Measurements from ENCODE around the gene RFNG. TPM values are rescaled to one million over a fixed set of nuclear protein-coding genes. Genes with fewer than 3 reads are reported as not detected.

RFNG gene
- total and polyA plus RNA-seq, 2 donors from 2014 or later: 29.8 to 47.3 TPM

DNA sequence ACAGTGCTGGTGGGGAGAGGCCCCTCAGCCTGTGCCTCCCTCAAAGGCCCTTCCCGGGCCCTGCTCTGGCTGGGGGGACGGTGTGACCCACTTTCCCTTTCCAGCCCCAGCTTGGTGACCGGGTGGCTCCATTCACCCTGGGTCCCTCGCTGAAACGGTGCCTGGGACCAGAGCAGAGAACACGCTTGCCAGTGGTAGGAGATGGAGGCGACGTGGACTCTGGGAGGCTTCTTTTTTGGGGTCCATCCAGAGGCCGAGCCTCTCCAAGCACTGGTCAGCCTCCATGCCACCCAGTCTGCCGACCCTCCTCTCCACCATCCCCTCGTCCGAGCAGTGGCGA, 36.7 kb downstream of the RFNG start:
- TF ChIP-seq, protein P1, sequence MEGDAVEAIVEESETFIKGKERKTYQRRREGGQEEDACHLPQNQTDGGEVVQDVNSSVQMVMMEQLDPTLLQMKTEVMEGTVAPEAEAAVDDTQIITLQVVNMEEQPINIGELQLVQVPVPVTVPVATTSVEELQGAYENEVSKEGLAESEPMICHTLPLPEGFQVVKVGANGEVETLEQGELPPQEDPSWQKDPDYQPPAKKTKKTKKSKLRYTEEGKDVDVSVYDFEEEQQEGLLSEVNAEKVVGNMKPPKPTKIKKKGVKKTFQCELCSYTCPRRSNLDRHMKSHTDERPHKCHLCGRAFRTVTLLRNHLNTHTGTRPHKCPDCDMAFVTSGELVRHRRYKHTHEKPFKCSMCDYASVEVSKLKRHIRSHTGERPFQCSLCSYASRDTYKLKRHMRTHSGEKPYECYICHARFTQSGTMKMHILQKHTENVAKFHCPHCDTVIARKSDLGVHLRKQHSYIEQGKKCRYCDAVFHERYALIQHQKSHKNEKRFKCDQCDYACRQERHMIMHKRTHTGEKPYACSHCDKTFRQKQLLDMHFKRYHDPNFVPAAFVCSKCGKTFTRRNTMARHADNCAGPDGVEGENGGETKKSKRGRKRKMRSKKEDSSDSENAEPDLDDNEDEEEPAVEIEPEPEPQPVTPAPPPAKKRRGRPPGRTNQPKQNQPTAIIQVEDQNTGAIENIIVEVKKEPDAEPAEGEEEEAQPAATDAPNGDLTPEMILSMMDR (IDR thresholded peaks at IDR 0.05; ENCODE audit: borderline replicate concordance, extremely low read depth, insufficient read depth): no peak
- H3K27ac ChIP-seq (ENCODE audit: low read depth in 2 of 2, low read length in 2 of 2): no peak overlapping the region
- no peaks in the 10 kb centered on the region for H3K9me3 ChIP-seq (ENCODE audit: control insufficient read depth in 2 of 3, insufficient read depth in 1 of 3, low read length in 3 of 3)
- FAIRE-seq (no peak), DNase-seq (no peak)
- intact Hi-C loops (cut with DNase I): loop anchor here (10.0 kb wide), 1 partner anchor 50 kb away; the partner anchor contains the start of gene NOTUM
- no peaks in the 10 kb centered on the region for H3K36me3 ChIP-seq (ENCODE audit: control insufficient read depth in 2 of 3, insufficient read depth in 3 of 3, low read length in 3 of 3)
- no peak overlapping the region for H3K4me3 ChIP-seq (ENCODE audit: low read length in 3 of 3)
- H3K9ac ChIP-seq (ENCODE audit: low read length in 3 of 3): no peak overlapping the region
- no peaks in the 10 kb centered on the region for H3K4me1 ChIP-seq (ENCODE audit: control insufficient read depth in 2 of 3, insufficient read depth in 2 of 3, low read depth in 1 of 3, low read length in 3 of 3)
- no peaks in the 10 kb centered on the region for H3K27me3 ChIP-seq (ENCODE audit: control insufficient read depth, insufficient read depth, low read length)

DNA sequence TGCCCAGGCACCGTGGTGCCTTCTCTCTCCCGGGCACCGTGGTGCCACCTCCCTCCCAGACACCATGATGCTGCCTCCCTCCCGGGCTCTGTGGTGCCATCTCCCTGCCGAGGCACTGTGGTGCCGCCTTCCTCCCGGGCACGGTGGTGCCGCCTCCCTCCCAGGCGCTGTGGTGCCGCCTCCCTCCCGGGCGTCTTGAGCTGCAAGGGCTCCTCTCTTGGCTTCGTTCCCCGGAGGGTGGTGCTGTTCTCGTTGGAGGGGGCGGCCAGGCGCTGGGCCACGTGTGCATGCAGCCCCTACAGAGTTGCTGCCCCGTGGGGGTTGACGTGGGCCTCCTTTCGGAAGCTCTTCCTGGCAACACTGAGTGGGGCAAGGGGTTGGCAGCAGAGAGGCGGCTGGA, 37.2 kb downstream of the RFNG start:
- intact Hi-C loops (cut with DNase I): loop anchor here (10.0 kb wide), 1 partner anchor 50 kb away; the partner anchor contains the start of gene NOTUM
- Histone ChIP-seq H3K9me3 (ENCODE audit: control insufficient read depth in 2 of 3, insufficient read depth in 1 of 3, low read length in 3 of 3) (no peaks in the 10 kb centered on the region), H3K36me3 (ENCODE audit: control insufficient read depth in 2 of 3, insufficient read depth in 3 of 3, low read length in 3 of 3) (no peaks in the 10 kb centered on the region), H3K9ac (ENCODE audit: low read length in 3 of 3) (no peak overlapping the region), H3K27ac (ENCODE audit: low read depth in 2 of 2, low read length in 2 of 2) (no peak overlapping the region), H3K4me1 (ENCODE audit: control insufficient read depth in 2 of 3, insufficient read depth in 2 of 3, low read depth in 1 of 3, low read length in 3 of 3) (no peaks in the 10 kb centered on the region), H3K4me3 (ENCODE audit: low read length in 3 of 3) (no peak overlapping the region), H3K27me3 (ENCODE audit: control insufficient read depth, insufficient read depth, low read length) (no peaks in the 10 kb centered on the region)
- TF ChIP-seq, protein P1 (IDR thresholded peaks at IDR 0.05; ENCODE audit: borderline replicate concordance, extremely low read depth, insufficient read depth): no peak
- no peak for DNase-seq
- FAIRE-seq: no peak

DNA sequence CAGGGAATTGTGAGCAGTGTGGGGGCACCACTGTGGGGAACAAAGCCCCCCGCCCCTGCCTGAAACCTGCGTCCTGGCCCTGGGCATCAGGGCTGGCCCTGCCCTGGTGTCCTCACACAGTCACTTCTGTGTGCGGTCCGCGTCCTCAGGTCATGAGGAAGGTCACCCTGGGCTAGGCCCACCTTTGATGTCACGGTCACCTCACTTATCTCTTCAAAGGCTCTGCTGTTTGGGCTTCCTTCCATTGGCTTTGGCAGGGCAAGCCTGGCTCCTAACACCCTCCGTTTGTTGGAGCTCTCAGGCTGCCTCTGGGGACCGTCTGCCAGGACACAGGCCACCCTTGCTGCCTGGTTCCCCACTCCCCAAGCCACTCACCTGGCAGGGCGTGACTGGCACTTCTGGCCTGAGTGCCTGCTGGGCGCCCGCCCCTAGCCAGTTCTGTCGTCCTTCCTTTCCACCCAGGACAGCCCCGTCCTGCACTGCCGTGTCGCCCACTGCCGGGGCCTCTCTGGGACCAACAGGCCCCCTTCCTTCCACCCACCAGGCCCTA, 37.8 kb downstream of the RFNG start:
- Histone ChIP-seq H3K36me3 (ENCODE audit: control insufficient read depth in 2 of 3, insufficient read depth in 3 of 3, low read length in 3 of 3) (no peaks in the 10 kb centered on the region), H3K9me3 (ENCODE audit: control insufficient read depth in 2 of 3, insufficient read depth in 1 of 3, low read length in 3 of 3) (no peaks in the 10 kb centered on the region), H3K27ac (ENCODE audit: low read depth in 2 of 2, low read length in 2 of 2) (no peak overlapping the region), H3K4me1 (ENCODE audit: control insufficient read depth in 2 of 3, insufficient read depth in 2 of 3, low read depth in 1 of 3, low read length in 3 of 3) (no peaks in the 10 kb centered on the region), H3K4me3 (ENCODE audit: low read length in 3 of 3) (no peak overlapping the region), H3K9ac (ENCODE audit: low read length in 3 of 3) (no peak overlapping the region), H3K27me3 (ENCODE audit: control insufficient read depth, insufficient read depth, low read length) (no peaks in the 10 kb centered on the region)
- DNase-seq (no peak), FAIRE-seq (no peak)
- TF ChIP-seq, protein P1 (IDR thresholded peaks at IDR 0.05; ENCODE audit: borderline replicate concordance, extremely low read depth, insufficient read depth): no peak
- intact Hi-C loops (cut with DNase I): loop anchor here (10.0 kb wide), 1 partner anchor 49 kb away; the partner anchor contains the start of gene NOTUM

DNA sequence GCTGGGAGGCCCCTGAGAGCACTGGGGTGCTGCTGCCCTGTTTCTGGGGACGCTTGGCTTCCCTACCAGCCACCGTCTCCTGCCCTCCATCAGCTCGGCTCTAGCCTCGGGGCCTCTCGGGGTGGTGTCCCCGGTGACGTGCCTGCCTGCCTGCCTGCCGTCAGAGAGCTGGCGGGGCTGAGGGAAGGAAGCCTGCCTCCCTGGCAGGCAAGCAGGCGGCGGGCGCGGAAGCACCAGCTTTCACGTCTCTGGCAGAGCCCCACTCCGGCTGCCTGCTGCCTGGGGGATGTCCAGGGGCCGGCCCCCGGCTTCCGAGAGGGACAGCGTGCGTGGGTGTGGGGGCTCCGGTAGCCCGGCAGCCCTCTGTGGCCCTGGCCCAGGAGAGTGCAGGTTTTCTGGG, 38.3 kb downstream of the RFNG start:
- no peaks in the 10 kb centered on the region for H3K36me3 ChIP-seq (ENCODE audit: control insufficient read depth in 2 of 3, insufficient read depth in 3 of 3, low read length in 3 of 3)
- no peaks in the 10 kb centered on the region for H3K9me3 ChIP-seq (ENCODE audit: control insufficient read depth in 2 of 3, insufficient read depth in 1 of 3, low read length in 3 of 3)
- no peak for FAIRE-seq
- intact Hi-C loops (cut with DNase I): loop anchor here (10.0 kb wide), 1 partner anchor 49 kb away; the partner anchor contains the start of gene NOTUM
- no peaks in the 10 kb centered on the region for H3K4me1 ChIP-seq (ENCODE audit: control insufficient read depth in 2 of 3, insufficient read depth in 2 of 3, low read depth in 1 of 3, low read length in 3 of 3)
- no peak overlapping the region for H3K27ac ChIP-seq (ENCODE audit: low read depth in 2 of 2, low read length in 2 of 2)
- TF ChIP-seq, protein P1 (IDR thresholded peaks at IDR 0.05; ENCODE audit: borderline replicate concordance, extremely low read depth, insufficient read depth): no peak
- H3K27me3 ChIP-seq (ENCODE audit: control insufficient read depth, insufficient read depth, low read length): no peaks in the 10 kb centered on the region
- DNase-seq: peak in 2 of 5 donors; percentile 46 to 48
- H3K9ac ChIP-seq (ENCODE audit: low read length in 3 of 3): no peak overlapping the region
- no peak overlapping the region for H3K4me3 ChIP-seq (ENCODE audit: low read length in 3 of 3)
